ENCODE data around the gene MARCHF10. TPM values are rescaled to one million over a fixed set of nuclear protein-coding genes. Genes with fewer than 3 reads are reported as not detected.
"Not testable (repeated sequence)": the region's sequence is repeated elsewhere in the genome, so short reads cannot be mapped to it uniquely, and the experiment has no call there.

Gene MARCHF10
- total RNA-seq, 1 donor from 2014 or later: 0.25 TPM

DNA sequence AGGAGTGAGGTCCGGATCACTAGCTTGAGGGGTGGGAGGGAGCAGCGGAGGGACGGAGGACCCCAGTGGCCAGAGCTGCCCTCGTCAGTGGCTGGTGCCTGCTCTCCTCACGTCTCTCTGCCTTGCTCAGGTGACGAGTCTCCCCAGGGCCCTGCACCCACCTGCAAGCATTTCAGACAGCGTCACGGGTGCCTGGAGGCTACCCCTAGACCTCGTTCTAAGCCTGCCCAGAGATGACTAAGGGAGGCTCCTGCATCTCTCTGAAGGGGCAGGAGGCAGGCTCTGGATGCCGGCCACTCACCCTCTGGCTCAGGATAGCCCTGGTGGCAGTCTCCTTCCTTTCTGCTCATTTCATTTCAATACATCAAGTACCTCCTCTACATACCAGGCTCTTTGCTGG is 111.9 kb downstream of the MARCHF10 start:
- Histone ChIP-seq H3K27me3 (no peaks in the 10 kb centered on the region), H3K4me1 (peaks cover 35% of the 10 kb centered on the region), H3K27ac (no peak overlapping the region), H3K4me3 (no peak overlapping the region), H3K9me3 (no peaks in the 10 kb centered on the region), H3K36me3 (no peaks in the 10 kb centered on the region)
- TF ChIP-seq POLR2AphosphoS5 (IDR thresholded peaks at IDR 0.05; ENCODE audit: insufficient read depth in 1 of 2, low read depth in 1 of 2): no peak
- TF ChIP-seq POLR2A (IDR thresholded peaks at IDR 0.05): no peak
- TF ChIP-seq, protein P1, sequence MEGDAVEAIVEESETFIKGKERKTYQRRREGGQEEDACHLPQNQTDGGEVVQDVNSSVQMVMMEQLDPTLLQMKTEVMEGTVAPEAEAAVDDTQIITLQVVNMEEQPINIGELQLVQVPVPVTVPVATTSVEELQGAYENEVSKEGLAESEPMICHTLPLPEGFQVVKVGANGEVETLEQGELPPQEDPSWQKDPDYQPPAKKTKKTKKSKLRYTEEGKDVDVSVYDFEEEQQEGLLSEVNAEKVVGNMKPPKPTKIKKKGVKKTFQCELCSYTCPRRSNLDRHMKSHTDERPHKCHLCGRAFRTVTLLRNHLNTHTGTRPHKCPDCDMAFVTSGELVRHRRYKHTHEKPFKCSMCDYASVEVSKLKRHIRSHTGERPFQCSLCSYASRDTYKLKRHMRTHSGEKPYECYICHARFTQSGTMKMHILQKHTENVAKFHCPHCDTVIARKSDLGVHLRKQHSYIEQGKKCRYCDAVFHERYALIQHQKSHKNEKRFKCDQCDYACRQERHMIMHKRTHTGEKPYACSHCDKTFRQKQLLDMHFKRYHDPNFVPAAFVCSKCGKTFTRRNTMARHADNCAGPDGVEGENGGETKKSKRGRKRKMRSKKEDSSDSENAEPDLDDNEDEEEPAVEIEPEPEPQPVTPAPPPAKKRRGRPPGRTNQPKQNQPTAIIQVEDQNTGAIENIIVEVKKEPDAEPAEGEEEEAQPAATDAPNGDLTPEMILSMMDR (IDR thresholded peaks at IDR 0.05): no peak
- DNase-seq (ENCODE audit: extremely low spot score in 2 of 2): no peak
- intact Hi-C loops (cut with DNase I): no loop called here

GRCh38 chr17:62695093-62695738 is 112.9 kb downstream of the MARCHF10 start:
- H3K27ac ChIP-seq; H3K36me3 ChIP-seq; H3K9me3 ChIP-seq; DNase-seq (ENCODE audit: extremely low spot score in 2 of 2); intact Hi-C loops (cut with DNase I); H3K27me3 ChIP-seq; H3K4me3 ChIP-seq: not testable (repeated sequence)
- peaks cover 35% of the 10 kb centered on the region for H3K4me1 ChIP-seq

DNA sequence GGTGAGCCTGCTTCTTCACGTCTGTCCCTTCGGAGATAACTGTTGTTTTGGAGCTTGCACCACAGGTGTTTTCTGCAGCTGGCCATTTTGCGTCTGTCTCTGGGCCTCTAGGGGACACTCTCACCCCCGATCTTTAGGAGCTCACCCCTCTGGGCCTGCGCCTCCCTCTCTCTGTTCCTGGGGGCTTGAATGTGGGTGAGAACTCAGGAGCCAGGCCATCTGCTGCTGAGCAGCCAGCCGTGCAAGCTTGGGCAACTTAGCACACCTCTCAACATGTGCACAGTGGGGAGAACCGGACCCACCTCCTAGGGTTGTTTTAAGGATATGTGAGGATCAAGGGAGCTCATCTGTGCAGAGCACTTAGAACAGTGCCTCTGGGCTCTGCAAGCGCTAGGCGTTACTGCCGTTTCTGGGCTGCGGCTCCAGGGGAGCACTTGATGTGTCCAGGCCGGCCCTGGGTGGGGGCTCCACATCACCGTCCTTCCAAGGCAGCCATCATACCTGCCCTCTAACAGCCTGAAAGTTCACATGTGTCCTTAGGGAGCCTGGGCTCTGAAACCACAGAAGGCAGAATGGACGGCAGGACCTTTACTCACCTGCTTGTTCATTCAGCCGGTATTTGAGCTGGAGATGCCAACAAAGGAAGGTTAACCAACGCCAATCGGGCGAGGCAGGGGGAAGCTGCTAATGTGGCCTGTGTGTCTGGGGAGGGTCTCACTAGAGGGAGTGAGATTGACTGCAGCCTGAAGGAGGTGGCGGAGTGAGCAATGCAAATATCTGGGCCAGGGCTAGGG is 114.3 kb downstream of the MARCHF10 start:
- peaks cover 0 to 8% of the 10 kb centered on the region in 2 donors for H3K36me3 ChIP-seq
- H3K27me3 ChIP-seq: no peaks in the 10 kb centered on the region
- H3K4me3 ChIP-seq: no peak overlapping the region
- TF ChIP-seq POLR2AphosphoS5 (IDR thresholded peaks at IDR 0.05; ENCODE audit: insufficient read depth in 1 of 2, low read depth in 1 of 2) (no peak), POLR2A (IDR thresholded peaks at IDR 0.05) (no peak)
- TF ChIP-seq, protein P1 (IDR thresholded peaks at IDR 0.05): no peak
- H3K4me1 ChIP-seq: peaks cover 35% of the 10 kb centered on the region
- intact Hi-C loops (cut with DNase I): no loop called here
- H3K9me3 ChIP-seq: no peaks in the 10 kb centered on the region
- no peak for DNase-seq (ENCODE audit: extremely low spot score in 2 of 2)
- H3K27ac ChIP-seq: no peak overlapping the region

GRCh38 chr17:62692721-62693431 is 115.2 kb downstream of the MARCHF10 start:
- TF ChIP-seq, protein P1 (IDR thresholded peaks at IDR 0.05): peak in 1 of 3 experiments; percentile 4
- TF ChIP-seq POLR2AphosphoS5 (IDR thresholded peaks at IDR 0.05; ENCODE audit: insufficient read depth in 1 of 2, low read depth in 1 of 2) (no peak), POLR2A (IDR thresholded peaks at IDR 0.05) (no peak)
- intact Hi-C loops (cut with DNase I): no loop called here
- no peaks in the 10 kb centered on the region for H3K9me3 ChIP-seq
- no peaks in the 10 kb centered on the region for H3K27me3 ChIP-seq
- no peak overlapping the region for H3K4me3 ChIP-seq
- H3K27ac ChIP-seq: peak overlapping the region; percentile 20
- H3K36me3 ChIP-seq: peaks cover 0 to 8% of the 10 kb centered on the region in 2 donors
- no peak for DNase-seq (ENCODE audit: extremely low spot score in 2 of 2)
- peaks cover 35% of the 10 kb centered on the region for H3K4me1 ChIP-seq

GRCh38 chr17:62692159-62692651 is 115.9 kb downstream of the MARCHF10 start:
- no peaks in the 10 kb centered on the region for H3K27me3 ChIP-seq
- no peak overlapping the region for H3K27ac ChIP-seq
- intact Hi-C loops (cut with DNase I): no loop called here
- DNase-seq (ENCODE audit: extremely low spot score in 2 of 2): no peak
- TF ChIP-seq, protein P1 (IDR thresholded peaks at IDR 0.05): no peak
- TF ChIP-seq POLR2AphosphoS5 (IDR thresholded peaks at IDR 0.05; ENCODE audit: insufficient read depth in 1 of 2, low read depth in 1 of 2) (no peak), POLR2A (IDR thresholded peaks at IDR 0.05) (no peak)
- no peak overlapping the region for H3K4me3 ChIP-seq
- no peaks in the 10 kb centered on the region for H3K9me3 ChIP-seq
- peaks cover 34% of the 10 kb centered on the region for H3K4me1 ChIP-seq
- H3K36me3 ChIP-seq: peaks cover 0 to 8% of the 10 kb centered on the region in 2 donors

DNA sequence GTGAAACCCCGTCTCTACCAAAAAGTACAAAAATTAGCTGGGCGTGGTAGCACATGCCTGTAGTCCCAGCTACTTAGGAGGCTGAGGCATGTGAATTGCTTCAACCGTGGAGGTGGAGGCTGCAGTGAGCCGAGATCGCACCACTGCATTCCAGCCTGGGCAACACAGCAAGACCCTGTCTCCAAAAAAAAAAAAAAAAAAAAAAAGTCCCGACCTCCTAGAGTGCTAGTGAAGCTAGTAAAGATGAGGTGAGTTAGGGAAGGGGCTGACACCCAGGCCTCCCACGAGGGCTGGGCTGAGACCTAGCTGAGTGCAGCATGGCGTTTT is 116.6 kb downstream of the MARCHF10 start:
- H3K4me3 ChIP-seq; intact Hi-C loops (cut with DNase I); DNase-seq (ENCODE audit: extremely low spot score in 2 of 2); H3K36me3 ChIP-seq; H3K9me3 ChIP-seq; H3K27me3 ChIP-seq; H3K27ac ChIP-seq: not testable (repeated sequence)
- H3K4me1 ChIP-seq: peaks cover 28% of the 10 kb centered on the region

Measured in vagina (tissue), 2 donors.